BLaER1 (cell line): ENCODE measurements around the gene PPP1R12C.
"Not testable (repeated sequence)": the region's sequence is repeated elsewhere in the genome, so short reads cannot be mapped to it uniquely, and the experiment has no call there.

Source experiments
- H3K27ac ChIP-seq: shearing (Covaris generic); formaldehyde crosslinking; 2 replicates; pipeline ENCODE4 v1.8.1; 2022
- H3K27me3 ChIP-seq: shearing (Covaris generic); formaldehyde crosslinking; 2 replicates; pipeline ENCODE4 v1.8.1; 2022
- H3K36me3 ChIP-seq: shearing (Covaris generic); formaldehyde crosslinking; 2 replicates; pipeline ENCODE4 v1.8.1; 2022
- H3K4me1 ChIP-seq: shearing (Covaris generic); formaldehyde crosslinking; 2 replicates; pipeline ENCODE4 v1.8.1; 2022
- H3K4me2 ChIP-seq: shearing (Covaris generic); formaldehyde crosslinking; 2 replicates; pipeline ENCODE4 v1.8.1; 2022
- H3K4me3 ChIP-seq: shearing (Covaris generic); formaldehyde crosslinking; 2 replicates; pipeline ENCODE4 v1.8.1; 2022
- H3K9ac ChIP-seq: shearing (Covaris generic); formaldehyde crosslinking; 2 replicates; pipeline ENCODE4 v1.8.1; 2022
- H3K9me3 ChIP-seq: shearing (Covaris generic); formaldehyde crosslinking; 2 replicates; pipeline ENCODE4 v1.8.1; 2022
- H4K20me1 ChIP-seq: shearing (Covaris generic); formaldehyde crosslinking; 2 replicates; pipeline ENCODE4 v1.8.1; 2022
- Cebpa-rat ChIP-seq: shearing (Covaris generic); IDR thresholded peaks from 2 replicates; pipeline ENCODE4 v1.8.1; 2022

PPP1R12C gene

DNA sequence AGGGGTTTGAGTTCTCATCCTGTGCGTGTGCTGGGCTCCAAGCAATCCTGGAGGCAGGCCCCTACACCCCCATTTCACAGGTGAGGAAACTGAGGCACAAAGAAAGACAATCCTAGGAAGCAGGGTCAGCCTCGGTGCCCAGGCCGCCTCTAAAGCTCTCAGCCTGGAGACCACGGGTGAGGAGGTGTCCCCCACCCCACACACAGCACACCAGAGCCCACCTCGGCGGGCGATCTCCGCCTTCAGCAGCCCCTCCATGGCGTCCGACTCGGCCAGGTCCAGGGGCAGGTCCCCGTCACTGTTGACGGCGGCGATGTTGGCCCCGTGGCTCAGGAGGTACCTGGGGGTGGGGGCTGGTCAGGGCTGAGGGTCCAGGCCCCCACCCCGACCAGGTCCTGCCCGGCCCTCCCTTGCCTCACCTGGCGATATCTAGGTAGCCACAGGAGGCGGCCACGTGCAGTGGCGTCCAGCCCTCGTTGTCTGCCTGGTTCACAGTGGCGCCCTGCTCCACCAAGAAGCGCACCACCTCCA is 5.1 kb downstream of the PPP1R12C start:
- no peak overlapping the region for H3K27ac ChIP-seq
- H3K9ac ChIP-seq = no peak overlapping the region
- H3K9me3 ChIP-seq = no peaks in the 10 kb centered on the region
- peaks cover 59% of the 10 kb centered on the region for H3K36me3 ChIP-seq
- H3K4me1 ChIP-seq = peaks cover 33% of the 10 kb centered on the region
- no peak overlapping the region for H3K4me2 ChIP-seq
- no peak overlapping the region for H3K4me3 ChIP-seq
- peaks cover 95% of the 10 kb centered on the region for H4K20me1 ChIP-seq
- H3K27me3 ChIP-seq = no peaks in the 10 kb centered on the region
- no peak for TF ChIP-seq Cebpa-rat

DNA sequence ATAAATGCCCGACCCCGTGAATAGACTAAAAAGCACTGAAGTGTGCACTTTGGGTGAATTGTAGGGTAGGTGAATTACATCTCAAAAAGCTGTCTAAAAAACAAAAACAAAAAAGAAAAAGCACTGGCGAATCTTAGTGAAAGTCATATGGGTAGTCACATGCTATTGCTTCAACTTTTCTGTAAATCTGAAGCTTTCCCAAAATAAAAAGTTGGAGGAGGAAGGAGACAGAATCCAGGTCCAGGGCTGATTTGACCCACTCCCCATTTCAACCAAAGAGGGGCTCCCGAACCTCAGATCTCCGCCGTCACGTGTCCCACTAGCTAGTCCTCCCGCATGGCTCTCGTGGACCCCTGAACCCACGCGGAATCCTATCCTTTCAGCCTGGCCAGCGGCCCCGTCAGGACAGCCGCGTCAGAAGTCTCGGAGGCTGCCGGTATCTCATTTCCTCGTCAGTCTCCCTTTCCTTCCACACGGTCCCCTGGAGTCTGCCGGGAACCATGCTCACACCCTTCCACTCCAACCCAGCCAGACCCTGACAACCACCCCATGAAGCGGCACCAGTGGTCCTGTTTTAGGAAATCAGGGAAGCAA is 6.1 kb downstream of the PPP1R12C start:
- Histone ChIP-seq H3K4me2 (no peak overlapping the region), H4K20me1 (peaks cover 96% of the 10 kb centered on the region), H3K27me3 (no peaks in the 10 kb centered on the region), H3K9me3 (no peaks in the 10 kb centered on the region), H3K4me3 (no peak overlapping the region), H3K9ac (no peak overlapping the region), H3K27ac (no peak overlapping the region), H3K36me3 (peaks cover 68% of the 10 kb centered on the region), H3K4me1 (peaks cover 33% of the 10 kb centered on the region)
- TF ChIP-seq Cebpa-rat = no peak

DNA sequence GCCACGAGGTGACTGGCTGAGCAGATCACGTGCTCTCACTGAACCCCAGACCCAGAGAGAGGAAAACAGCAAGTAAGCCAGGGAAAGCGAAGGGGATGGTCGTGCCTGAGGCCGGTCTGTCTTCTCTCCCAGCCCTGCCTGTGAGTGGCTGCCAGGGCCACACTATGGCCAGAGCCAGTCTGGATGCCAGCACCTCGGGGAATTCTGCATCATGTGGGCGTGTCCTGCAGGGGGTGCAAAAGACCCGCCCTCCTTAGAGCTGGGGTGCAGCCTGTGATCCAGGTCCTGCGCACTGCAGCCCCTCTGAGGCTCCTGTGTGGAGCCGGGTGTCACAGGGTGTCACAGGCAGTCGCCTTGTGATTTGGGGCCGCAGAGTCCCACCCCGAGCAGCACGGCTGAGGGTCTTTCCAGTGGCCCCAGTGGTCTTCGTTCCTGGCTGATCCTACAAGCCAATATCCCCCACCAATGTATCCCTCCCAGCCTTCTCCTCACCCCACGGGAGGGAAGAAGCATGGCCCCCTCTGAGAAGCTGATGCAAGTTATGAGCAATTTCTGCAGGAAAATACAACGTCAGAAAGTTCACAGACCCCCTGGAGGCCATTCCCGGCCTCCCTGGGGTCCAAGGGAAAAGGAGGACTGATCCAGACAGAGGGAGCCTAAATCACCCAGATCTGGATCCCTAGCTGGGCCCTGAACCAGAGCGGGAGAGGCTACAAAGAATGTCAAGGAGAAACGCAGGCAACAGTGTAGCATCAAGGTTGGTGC is 7.7 kb downstream of the PPP1R12C start:
- Histone ChIP-seq H3K4me2 (no peak overlapping the region), H3K36me3 (peaks cover 85% of the 10 kb centered on the region), H3K9me3 (no peaks in the 10 kb centered on the region), H3K27me3 (no peaks in the 10 kb centered on the region), H3K4me3 (no peak overlapping the region), H4K20me1 (peaks cover 96% of the 10 kb centered on the region), H3K27ac (no peak overlapping the region), H3K9ac (no peak overlapping the region), H3K4me1 (peaks cover 20% of the 10 kb centered on the region)
- no peak for TF ChIP-seq Cebpa-rat

DNA sequence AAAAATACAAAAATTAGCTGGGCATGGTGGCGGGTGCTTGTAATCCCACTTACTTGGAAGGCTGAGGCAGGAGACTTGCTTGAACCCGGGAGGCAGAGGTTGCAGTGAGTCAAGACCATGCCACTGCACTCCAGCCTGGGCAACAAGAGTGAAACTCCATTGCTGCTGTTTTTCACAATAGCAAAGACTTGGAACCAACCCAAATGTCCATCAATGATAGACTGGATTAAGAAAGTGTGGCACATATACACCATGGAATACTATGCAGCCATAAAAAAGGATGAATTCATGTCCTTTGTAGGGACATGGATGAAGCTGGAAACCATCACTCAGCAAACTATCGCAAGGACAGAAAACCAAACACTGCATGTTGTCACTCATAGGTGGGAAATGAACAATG is 10.2 kb downstream of the PPP1R12C start:
- H3K27me3 ChIP-seq, H3K4me3 ChIP-seq, H3K27ac ChIP-seq, H3K9me3 ChIP-seq, H3K4me1 ChIP-seq, H3K4me2 ChIP-seq, H3K9ac ChIP-seq: not testable (repeated sequence)
- Histone ChIP-seq H3K36me3 (peaks cover 89% of the 10 kb centered on the region), H4K20me1 (peaks cover 81% of the 10 kb centered on the region)

DNA sequence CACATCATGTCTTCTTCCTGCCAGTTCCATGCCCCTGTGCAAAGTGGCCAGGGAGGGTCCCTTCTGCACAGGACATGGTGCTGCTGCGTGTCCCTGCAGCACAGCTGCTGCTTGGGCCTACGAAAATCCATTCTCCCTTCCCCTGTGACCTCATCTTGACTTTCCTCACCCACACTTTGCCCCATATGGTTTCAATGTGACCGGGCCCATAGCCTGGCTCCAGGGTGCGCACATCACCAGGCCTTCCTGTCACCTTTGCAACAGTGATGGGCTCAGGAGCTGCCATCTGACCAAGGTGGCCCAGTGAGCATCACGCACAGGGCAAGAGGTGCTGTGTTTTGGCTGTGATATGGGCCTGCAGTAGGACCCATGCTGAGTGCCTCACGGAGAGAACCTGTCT is 10.8 kb downstream of the PPP1R12C start:
- Histone ChIP-seq H4K20me1 (peaks cover 77% of the 10 kb centered on the region), H3K27ac (no peak overlapping the region), H3K4me3 (no peak overlapping the region), H3K9ac (no peak overlapping the region), H3K4me2 (no peak overlapping the region), H3K36me3 (peaks cover 90% of the 10 kb centered on the region), H3K9me3 (peaks cover 10% of the 10 kb centered on the region), H3K4me1 (no peaks in the 10 kb centered on the region), H3K27me3 (no peaks in the 10 kb centered on the region)
- TF ChIP-seq Cebpa-rat = no peak

DNA sequence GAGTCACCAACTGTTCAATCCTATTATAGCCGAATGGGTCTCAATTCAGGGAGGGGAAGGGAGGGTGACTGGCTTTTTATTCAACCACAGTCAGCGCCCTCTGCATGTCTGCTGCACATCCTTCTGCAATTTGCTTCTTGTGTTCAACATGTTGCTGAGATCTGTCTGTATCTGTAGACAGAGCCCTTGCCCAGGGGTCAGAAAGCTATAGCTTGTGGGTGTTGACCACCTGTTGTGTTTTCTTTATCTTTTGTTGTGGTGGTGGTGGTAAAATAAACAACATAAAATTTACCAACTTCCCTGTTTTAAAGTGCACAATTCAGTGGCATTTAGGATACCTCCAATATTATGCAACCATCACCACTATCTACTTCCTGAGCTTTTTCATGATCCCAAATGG is 12.2 kb downstream of the PPP1R12C start:
- no peak overlapping the region for H3K4me3 ChIP-seq
- H3K27me3 ChIP-seq = no peaks in the 10 kb centered on the region
- peaks cover 93% of the 10 kb centered on the region for H3K36me3 ChIP-seq
- no peaks in the 10 kb centered on the region; the same call in 1 of the 2 replicates for H3K4me1 ChIP-seq
- TF ChIP-seq Cebpa-rat = no peak
- no peak overlapping the region for H3K4me2 ChIP-seq
- H3K9ac ChIP-seq = no peak overlapping the region
- no peak overlapping the region for H3K27ac ChIP-seq
- H4K20me1 ChIP-seq = peaks cover 79% of the 10 kb centered on the region
- peaks cover 10% of the 10 kb centered on the region for H3K9me3 ChIP-seq

DNA sequence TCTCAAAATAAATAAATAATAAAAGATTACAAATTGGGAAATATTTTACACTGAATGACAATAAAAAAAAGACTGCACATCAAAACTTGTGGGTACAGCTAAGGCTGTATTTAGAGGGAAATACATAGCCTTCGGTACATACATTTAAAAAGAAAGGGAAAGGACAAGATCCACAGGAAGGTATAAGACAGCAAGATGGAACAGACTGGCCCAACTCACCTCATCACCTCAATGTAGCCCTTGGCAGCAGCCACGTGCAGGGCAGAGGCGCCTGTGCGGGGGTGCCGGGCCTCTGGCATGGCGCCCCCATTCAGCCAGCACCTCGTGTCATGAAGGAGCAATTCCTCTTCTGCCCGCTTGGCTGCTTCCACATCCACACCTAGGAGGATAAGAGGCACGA is 14.2 kb downstream of the PPP1R12C start:
- H3K4me1 ChIP-seq = peaks cover 13% of the 10 kb centered on the region
- peaks cover 79% of the 10 kb centered on the region for H4K20me1 ChIP-seq
- H3K4me2 ChIP-seq = no peak overlapping the region
- 0 out of 2 replicates have a peak overlapping the region, but pooled peaks have one; percentile 4 for H3K4me3 ChIP-seq
- TF ChIP-seq Cebpa-rat = no peak
- no peak overlapping the region for H3K9ac ChIP-seq
- H3K27me3 ChIP-seq = no peaks in the 10 kb centered on the region
- peaks cover 93% of the 10 kb centered on the region for H3K36me3 ChIP-seq
- peaks cover 10% of the 10 kb centered on the region for H3K9me3 ChIP-seq
- no peak overlapping the region for H3K27ac ChIP-seq

DNA sequence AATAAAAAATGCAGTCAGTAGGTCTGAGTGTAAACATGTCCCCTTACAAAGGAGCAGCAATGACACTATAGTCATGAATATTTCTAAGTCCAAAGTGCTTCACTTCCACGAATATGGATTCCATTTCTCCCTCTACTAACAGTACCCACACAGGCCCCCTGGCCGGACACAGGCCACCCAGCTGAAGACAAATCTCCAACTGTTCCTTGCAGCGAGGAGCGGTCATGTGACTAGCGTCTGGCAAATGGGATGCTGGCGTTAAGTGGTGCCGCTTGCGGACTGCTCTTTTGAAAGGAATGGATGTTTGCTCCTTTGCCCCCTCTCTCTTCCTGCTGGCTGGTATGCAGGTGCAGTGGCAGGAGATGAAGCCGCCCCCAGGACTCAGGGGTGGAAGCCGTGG is 16.2 kb downstream of the PPP1R12C start:
- H3K27ac ChIP-seq = no peak overlapping the region
- H3K9ac ChIP-seq = no peak overlapping the region
- no peaks in the 10 kb centered on the region for H3K27me3 ChIP-seq
- peaks cover 77% of the 10 kb centered on the region for H4K20me1 ChIP-seq
- peaks cover 81% of the 10 kb centered on the region for H3K36me3 ChIP-seq
- H3K9me3 ChIP-seq = peaks cover 10% of the 10 kb centered on the region
- H3K4me2 ChIP-seq = no peak overlapping the region
- no peak overlapping the region for H3K4me3 ChIP-seq
- H3K4me1 ChIP-seq = peaks cover 24% of the 10 kb centered on the region
- no peak for TF ChIP-seq Cebpa-rat

DNA sequence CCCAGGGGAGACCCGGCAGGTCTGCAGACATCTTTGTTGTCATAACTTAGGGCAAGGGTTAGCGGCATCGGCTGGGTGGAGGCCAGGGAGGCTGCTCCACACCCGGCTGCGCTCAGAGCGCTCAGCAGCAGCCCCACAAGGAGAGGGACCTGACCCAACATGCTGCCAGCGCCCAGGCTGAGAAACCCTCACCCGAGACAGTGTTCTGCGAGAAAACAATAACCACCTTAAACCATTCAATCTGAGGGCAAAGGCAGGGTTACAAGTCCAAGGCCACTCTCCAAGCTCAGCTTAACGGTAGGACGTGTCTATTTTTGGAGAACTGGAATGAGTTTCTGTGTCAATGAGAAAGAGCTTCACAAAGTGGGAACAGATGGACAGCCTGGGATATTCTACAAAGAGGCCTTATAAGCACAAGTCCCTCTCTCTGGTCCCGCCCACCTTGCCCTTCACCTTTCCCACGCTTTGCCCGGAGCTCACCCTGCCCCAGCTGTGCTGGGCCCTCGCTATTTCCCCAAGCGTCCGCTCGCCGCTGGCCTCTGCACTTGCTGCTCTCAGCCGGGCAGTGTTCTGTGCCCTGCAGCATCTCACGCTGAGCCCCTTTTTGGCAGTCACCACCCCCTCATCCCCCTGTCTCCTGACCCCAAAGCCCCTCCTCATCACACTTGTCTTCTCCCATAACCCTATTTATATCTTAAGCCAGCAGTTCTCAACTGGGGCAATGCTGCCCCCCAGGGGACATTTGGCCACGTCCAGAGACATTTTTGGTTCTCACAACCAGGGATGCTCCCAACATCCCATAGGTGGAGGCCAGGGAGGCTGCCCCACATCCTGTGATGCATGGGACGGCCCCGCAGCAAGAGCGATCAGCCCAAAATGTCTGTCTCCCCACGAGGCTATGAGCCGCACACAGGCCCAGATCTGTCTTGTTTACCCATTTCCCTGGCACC is 17.6 kb downstream of the PPP1R12C start:
- TF ChIP-seq Cebpa-rat = no peak
- H3K27me3 ChIP-seq = no peaks in the 10 kb centered on the region
- peaks cover 76% of the 10 kb centered on the region for H4K20me1 ChIP-seq
- H3K36me3 ChIP-seq = peaks cover 80% of the 10 kb centered on the region
- H3K9me3 ChIP-seq = peaks cover 10% of the 10 kb centered on the region
- H3K4me2 ChIP-seq = no peak overlapping the region
- no peak overlapping the region for H3K9ac ChIP-seq
- H3K4me3 ChIP-seq = no peak overlapping the region
- H3K27ac ChIP-seq = no peak overlapping the region
- peaks cover 26% of the 10 kb centered on the region for H3K4me1 ChIP-seq
